Mesodermal cell (in vitro differentiated cells): Measurements from ENCODE around the gene NEK3.
"Not testable (repeated sequence)": the region's sequence is repeated elsewhere in the genome, so short reads cannot be mapped to it uniquely, and the experiment has no call there.

ENCODE experiments used
- H3K27ac ChIP-seq: 2 replicates; pipeline ENCODE4 v1.7.0; 2013; ENCODE audit warnings: mild to moderate bottlenecking, low read depth, low read length, moderate library complexity; ENCODE audit not compliant: severe bottlenecking
- H3K36me3 ChIP-seq: 2 replicates; pipeline ENCODE4 v1.7.1; 2013; ENCODE audit warnings: mild to moderate bottlenecking, low read length, moderate library complexity; ENCODE audit not compliant: control insufficient read depth, insufficient read depth
- H3K4me1 ChIP-seq: one replicate; pipeline ENCODE4 v1.7.1; 2013; ENCODE audit warnings: mild to moderate bottlenecking, low read length; ENCODE audit not compliant: insufficient read depth, control insufficient read depth, poor library complexity, severe bottlenecking
- H3K4me3 ChIP-seq: 2 replicates; pipeline ENCODE4 v1.7.0; 2013; ENCODE audit warnings: low read length, control low read depth, mild to moderate bottlenecking; ENCODE audit not compliant: insufficient read depth, poor library complexity, severe bottlenecking; ENCODE audit errors: extremely low read depth
- H3K9me3 ChIP-seq: 2 replicates; pipeline ENCODE4 v1.7.1; 2013; ENCODE audit warnings: mild to moderate bottlenecking, low read length, moderate library complexity; ENCODE audit not compliant: control insufficient read depth
- WGBS, 2 experiments: methylation state at CpG; one replicate each; pipeline ENCODE4 v1.1.5; 2013; ENCODE audit warnings: missing lambda C conversion rate in 2 of 2; ENCODE audit not compliant: insufficient coverage in 2 of 2; 5-methylcytosine and 5-hydroxymethylcytosine counted together

Gene NEK3

DNA sequence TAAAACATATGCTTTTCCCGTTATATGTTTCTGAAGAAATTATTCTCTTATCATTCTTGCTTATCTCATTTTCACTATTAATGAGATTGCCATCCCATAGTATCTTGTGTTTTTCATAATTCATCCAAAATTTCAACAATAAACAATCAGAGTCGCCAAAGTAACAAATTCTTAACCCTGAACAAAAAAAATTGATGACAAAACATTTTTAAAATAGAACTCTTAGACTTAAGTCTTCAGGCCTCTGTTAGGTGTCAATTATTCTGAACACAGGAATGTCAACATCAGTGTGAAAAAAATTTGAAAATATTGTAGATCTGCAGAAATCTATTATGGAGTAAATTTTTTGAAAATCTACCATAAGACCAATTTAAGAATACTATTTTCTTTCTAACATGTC is 67.9 kb downstream of the NEK3 start:
- H3K36me3 ChIP-seq: no peaks in the 10 kb centered on the region
- no peak overlapping the region for H3K4me3 ChIP-seq
- WGBS, 2 experiments: 60 to 86% methylated on average over 1 of the region's 2 CpGs
- no peaks in the 10 kb centered on the region for H3K4me1 ChIP-seq
- H3K9me3 ChIP-seq: no peaks in the 10 kb centered on the region
- no peak overlapping the region for H3K27ac ChIP-seq

DNA sequence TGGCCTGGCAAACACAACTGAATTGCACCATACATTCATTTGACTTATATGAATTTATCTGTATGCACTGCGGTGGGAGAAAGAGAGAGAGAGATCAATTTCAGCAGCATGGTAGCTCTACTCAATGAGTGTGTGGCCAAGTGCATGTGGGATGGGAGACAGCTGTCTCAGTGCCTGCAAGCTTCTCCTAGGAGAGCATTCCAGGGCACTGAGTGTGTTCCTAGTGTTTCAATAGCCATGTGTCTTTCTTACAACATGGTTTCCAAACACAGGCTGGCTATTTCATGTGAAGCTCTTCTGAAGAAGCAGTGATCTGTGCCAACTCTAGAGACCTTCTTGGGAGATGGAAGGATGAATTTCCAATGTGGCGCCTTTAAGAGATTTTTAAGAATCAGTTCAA is 74.0 kb downstream of the NEK3 start:
- Histone ChIP-seq H3K36me3 (no peaks in the 10 kb centered on the region), H3K4me3 (no peak overlapping the region), H3K9me3 (no peaks in the 10 kb centered on the region), H3K4me1 (no peaks in the 10 kb centered on the region), H3K27ac (no peak overlapping the region)
- WGBS, 2 experiments: 83 to 100% methylated on average over 1 of the region's 2 CpGs

DNA sequence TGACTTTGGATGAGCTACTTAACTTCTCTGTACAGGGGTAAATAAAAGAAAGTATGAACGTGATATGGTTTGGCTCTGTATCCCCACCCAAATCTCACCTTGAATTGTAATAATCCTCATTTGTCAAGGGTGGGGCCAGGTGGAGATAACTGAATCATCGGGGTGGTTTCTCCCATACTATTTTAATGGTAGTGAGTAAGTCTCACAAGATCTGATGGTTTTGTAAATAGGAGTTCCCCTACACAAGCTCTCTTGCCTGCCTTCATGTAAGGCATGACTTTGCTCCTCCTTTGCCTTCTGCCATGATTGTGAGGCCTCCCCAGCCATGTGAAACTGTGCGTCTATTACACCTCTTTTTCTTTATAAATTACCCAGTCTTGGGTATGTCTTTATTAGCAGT is 74.4 kb downstream of the NEK3 start:
- not testable (repeated sequence) for H3K4me3 ChIP-seq, H3K27ac ChIP-seq, H3K9me3 ChIP-seq, H3K36me3 ChIP-seq, H3K4me1 ChIP-seq
- no CpG with 5 or more reads among the region's 3 CpGs for WGBS, 2 experiments
